ENCODE measurements around the gene AP2A2.
A peak's percentile ranks its signal among the peaks of the same experiment; 100 is the strongest.

Gene AP2A2

GRCh38 chr11:1029654-1030053, 104.0 kb downstream of the AP2A2 start:
- DNase-seq (ENCODE audit: low read depth, low spot score): no peak

GRCh38 chr11:1030086-1030485, 104.4 kb downstream of the AP2A2 start:
- no peak for DNase-seq (ENCODE audit: low read depth, low spot score)

GRCh38 chr11:1030556-1030955, 104.9 kb downstream of the AP2A2 start:
- DNase-seq (ENCODE audit: low read depth, low spot score): no peak

- no peak for DNase-seq (ENCODE audit: low read depth, low spot score)
Observed at GRCh38 chr11:1031121-1031899, 105.6 kb downstream of the AP2A2 start.

- DNase-seq (ENCODE audit: low read depth, low spot score): no peak
Observed at GRCh38 chr11:1032310-1032891, 106.7 kb downstream of the AP2A2 start.

GRCh38 chr11:1033016-1033798, 107.5 kb downstream of the AP2A2 start:
- DNase-seq (ENCODE audit: low read depth, low spot score): no peak

- DNase-seq (ENCODE audit: low read depth, low spot score): peak; percentile 26
Observed at GRCh38 chr11:1034001-1034400, 108.3 kb downstream of the AP2A2 start.

GRCh38 chr11:1034456-1035295, 109.0 kb downstream of the AP2A2 start:
- no peak for DNase-seq (ENCODE audit: low read depth, low spot score)

- no peak for DNase-seq (ENCODE audit: low read depth, low spot score)
Observed at GRCh38 chr11:1035577-1036283, 110.1 kb downstream of the AP2A2 start.

GRCh38 chr11:1036303-1036923, 110.7 kb downstream of the AP2A2 start, which contains the start of gene MUC6:
Gene MUC6, minus strand, starts transcription at chr11:1036718. Its CDS starts 63 bp downstream, at chr11:1036655.
- no peak for DNase-seq (ENCODE audit: low read depth, low spot score)

GRCh38 chr11:1036931-1037330, 111.3 kb downstream of the AP2A2 start:
- DNase-seq (ENCODE audit: low read depth, low spot score): no peak

- DNase-seq (ENCODE audit: low read depth, low spot score): no peak
Observed at GRCh38 chr11:1037506-1038055, 111.9 kb downstream of the AP2A2 start.

GRCh38 chr11:1038361-1038760, 112.7 kb downstream of the AP2A2 start:
- no peak for DNase-seq (ENCODE audit: low read depth, low spot score)

GRCh38 chr11:1038921-1039320, 113.3 kb downstream of the AP2A2 start:
- DNase-seq (ENCODE audit: low read depth, low spot score): no peak

- no peak for DNase-seq (ENCODE audit: low read depth, low spot score)
Observed at GRCh38 chr11:1039481-1040427, 114.1 kb downstream of the AP2A2 start.

- no peak for DNase-seq (ENCODE audit: low read depth, low spot score)
Observed at GRCh38 chr11:1040428-1041148, 114.9 kb downstream of the AP2A2 start.

GRCh38 chr11:1041149-1041467, 115.4 kb downstream of the AP2A2 start:
- DNase-seq (ENCODE audit: low read depth, low spot score): no peak

- no peak for DNase-seq (ENCODE audit: low read depth, low spot score)
Observed at GRCh38 chr11:1041471-1041870, 115.8 kb downstream of the AP2A2 start.
